GM21447 (cell line): ENCODE data around the gene ZNF57.
"Not testable (repeated sequence)": the region's sequence is repeated elsewhere in the genome, so short reads cannot be mapped to it uniquely, and the experiment has no call there.

Experiments used
- ATAC-seq: cut with Tn5 transposase; IDR thresholded peaks from one replicate; pipeline ENCODE4 v1.9.1; 2021; ENCODE audit not compliant: unreplicated experiment

Gene ZNF57

DNA sequence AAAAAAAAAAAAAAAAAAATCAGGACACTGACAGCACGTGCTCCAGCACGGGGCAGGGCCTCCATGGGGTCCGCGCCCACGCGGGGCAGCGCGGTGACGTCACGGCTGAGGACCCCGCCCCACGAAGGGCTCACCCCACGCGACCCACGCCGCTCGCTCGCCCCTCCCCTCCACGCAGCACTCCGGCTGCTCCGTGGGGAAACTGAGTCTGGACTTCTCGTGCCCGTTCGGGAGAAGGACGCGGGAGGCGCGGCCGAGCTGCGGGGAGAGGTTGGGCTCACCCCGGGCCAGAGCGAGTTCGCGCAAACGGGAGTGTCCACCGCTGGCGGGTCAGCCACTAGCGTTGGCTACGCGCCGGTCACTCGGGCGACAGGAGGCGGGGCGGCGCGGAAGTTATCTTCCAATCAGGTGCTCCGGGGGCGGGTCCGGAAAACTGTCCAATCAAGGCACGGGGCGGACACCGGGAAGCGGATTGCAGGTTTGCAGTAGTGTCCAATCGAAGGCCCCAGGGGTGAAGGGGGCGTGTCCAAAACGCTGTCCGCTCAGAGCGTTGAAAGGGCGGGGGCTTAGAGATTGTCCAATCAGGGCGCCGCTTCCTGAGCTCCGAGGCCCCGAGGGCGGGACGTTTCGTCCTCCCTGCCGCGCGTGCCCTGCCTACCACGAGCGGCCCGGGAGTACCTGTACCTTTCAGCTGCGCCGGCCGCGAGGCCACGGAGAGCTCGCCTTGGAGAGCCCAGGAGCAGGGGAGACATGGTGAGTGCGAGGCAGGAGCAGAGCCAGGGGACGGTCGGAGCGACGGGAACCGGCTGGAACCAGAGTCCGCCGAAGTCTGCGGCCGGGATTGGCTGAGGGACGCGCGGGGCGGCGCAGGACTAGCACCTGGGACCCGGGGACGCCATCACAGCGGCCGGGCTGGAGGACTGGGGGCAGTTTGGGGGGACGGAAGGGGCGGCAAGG, at the start of gene ZNF57:
Gene ZNF57 (plus strand): TSS at position 633 of the 957 bp plus-strand sequence. CDS start 118 bp downstream, at position 751.
- ATAC-seq = peak; percentile 94

DNA sequence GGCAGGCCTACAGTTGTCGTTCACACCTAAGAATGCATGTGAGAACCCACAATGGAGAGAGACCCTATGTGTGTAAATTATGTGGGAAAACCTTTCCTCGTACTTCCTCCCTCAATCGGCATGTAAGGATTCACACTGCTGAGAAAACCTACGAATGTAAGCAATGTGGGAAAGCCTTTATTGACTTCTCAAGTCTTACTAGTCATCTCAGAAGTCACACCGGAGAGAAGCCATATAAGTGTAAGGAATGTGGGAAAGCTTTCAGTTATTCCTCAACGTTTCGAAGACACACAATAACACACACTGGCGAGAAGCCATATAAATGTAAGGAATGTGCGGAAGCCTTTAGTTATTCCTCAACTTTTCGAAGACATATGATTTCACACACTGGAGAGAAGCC, 48.1 kb upstream of the ZNF57 start:
- ATAC-seq = no peak

DNA sequence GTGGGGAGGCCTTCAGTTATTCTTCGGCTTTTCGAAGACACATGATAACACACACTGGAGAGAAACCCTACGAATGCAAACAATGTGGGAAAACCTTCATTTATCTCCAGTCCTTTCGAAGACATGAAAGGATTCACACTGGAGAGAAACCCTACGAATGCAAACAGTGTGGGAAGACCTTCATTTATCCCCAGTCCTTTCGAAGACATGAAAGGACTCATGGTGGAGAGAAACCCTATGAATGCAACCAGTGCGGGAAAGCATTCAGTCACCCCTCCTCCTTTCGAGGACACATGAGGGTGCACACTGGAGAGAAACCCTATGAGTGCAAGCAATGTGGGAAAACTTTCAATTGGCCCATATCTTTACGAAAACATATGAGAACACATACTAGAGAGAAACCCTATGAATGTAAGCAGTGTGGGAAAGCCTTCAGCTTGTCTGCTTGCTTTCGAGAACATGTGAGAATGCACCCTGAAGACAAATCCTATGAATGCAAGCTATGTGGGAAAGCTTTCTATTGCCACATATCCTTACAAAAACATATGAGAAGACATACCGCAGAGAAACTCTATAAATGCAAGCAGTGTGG, 47.6 kb upstream of the ZNF57 start:
- no peak for ATAC-seq

DNA sequence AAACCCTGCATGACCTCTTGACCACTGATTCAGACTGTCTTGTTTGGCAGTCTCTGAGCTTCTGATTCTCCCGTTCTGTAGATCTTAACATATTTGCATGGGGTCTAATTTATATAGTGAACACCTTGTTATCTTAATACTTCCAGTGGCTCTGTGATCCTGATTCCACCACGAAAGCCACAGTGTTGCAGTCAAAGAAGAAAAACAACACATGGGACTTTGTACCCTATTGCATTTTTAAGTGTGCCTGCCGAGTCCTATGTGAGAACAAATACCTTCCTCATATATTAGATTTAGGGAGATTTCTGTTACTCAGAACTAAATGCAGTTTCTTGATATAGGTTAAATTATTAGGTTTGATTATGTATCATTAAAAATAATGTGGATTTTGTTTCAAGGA, 45.9 kb upstream of the ZNF57 start:
- ATAC-seq = no peak

DNA sequence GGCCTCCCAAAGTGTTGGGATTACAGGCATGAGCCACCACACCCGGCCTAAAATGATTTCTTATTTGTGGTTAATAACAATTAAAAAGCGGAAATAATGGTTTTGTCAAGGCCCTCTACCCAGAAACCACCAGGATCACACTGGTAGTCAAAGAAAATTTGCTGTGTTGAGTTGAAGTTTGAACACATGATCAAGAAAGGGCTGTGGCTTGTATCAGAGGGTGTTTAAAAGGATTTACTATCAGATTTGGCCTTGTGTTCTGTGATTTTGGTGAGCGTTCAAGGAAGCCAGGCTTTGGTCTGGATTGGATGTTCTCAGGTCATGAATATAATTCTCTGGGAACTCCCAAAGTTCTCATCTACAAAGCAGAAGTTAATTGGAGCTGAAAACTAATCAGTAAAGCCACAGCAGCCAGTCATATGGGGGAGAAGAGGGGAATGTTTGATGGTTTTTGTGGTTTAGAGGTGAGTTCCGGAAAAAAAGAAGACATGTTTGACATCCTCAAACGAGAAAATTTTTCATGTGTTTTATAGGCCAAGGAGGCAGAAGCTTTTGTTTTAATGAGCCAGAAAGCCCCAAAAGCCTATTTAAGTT, 44.2 kb upstream of the ZNF57 start:
- no peak for ATAC-seq

DNA sequence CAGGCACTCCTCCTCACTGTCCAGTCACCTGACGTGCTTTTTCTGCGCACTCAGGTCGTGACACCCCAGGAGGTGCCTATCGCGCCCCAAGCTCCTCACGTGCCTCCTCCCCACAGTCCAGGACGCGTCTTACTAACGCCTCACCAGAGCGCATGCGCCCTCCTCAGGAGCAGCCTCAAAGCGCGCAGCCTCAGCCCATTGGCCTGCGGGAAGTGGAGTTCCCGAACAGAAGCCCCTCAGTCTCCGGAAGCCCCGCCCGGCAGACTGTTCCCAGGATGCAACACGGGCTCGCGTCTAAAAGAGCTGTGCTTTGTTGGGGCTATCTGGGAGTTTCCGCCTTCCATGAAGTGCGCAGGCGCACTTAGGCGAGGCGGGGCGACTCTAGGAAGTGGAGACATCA, 41.9 kb upstream of the ZNF57 start:
- no peak for ATAC-seq

DNA sequence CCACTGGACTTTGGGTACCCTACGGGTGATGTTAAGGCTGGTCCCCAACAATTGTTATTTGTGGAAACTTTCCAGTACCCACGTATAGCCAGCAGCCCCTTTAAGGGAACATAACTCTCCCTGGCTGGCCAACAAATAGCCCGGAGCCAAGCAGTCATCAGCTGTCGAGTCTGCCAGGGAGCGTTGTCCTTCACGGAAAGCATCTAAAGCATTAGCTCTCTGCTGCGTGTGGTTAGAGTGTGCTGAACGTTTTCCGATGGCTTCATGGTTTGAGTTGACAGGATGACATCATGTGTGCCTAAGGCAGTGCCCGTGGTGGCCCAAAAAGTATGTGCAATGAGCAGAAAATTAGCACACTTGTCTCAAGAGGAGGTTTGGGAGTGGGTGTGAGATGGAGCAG, 36.9 kb upstream of the ZNF57 start:
- ATAC-seq = no peak

DNA sequence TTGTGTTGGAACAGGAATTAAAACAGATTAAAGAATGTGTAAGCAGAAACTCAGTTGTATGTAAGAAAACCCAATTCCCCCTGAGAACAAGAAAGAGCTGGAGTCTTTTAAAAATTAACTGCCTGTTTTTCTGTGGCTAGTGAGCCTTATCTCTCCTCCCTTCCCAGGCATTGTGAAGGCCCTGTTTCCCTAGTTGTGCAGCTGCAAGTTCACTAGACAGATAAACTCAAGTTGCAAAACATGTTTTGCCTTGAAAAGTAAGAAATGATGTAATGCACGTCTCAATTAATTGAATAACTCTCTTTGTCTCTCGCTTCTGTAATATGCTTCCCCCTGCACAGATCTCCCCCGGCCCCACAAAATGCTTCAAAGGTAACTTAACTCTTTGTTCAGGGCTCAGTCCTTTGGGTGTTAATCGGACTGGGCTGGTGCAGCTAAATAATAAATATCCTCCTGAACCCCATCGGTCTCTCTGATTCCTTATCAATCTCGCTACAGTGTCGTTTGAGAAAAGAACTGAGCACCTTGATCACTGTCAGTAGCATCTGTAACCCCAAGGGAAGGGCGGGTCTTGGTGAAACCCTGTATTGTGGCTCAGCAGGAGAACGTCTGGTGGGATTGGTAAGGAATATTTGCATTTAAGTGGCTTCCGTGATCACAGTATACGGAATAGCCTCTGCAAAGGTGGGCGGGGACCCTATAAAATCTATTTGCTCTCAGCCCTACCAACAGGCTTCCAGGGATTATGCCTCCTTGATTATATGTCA, 35.2 kb upstream of the ZNF57 start:
- no peak for ATAC-seq

DNA sequence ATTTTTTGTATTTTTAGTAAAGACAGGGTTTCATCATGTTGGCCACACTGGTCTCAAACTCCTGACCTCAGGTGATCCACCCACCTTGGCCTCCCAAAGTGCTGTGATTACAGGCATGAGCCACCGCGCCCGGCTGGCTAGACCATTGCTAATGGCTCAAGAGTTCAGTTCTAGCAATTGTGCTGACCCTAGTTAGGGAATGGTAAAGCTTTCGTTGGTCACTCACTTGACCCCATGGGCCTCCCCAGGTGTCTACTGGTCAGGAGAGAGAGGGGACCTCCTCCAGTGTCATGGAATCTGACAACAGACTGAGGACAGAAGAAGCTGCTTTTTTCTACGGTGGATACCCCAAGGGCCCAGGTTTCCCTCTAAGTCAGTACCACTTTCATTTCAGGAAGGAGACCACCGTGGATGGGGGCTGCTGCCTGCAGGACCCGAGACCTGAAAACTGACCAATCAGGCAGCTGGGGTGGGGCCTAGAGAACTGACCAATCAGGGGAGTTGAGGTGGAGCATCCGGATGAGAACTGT, 34.2 kb upstream of the ZNF57 start:
- ATAC-seq = no peak

DNA sequence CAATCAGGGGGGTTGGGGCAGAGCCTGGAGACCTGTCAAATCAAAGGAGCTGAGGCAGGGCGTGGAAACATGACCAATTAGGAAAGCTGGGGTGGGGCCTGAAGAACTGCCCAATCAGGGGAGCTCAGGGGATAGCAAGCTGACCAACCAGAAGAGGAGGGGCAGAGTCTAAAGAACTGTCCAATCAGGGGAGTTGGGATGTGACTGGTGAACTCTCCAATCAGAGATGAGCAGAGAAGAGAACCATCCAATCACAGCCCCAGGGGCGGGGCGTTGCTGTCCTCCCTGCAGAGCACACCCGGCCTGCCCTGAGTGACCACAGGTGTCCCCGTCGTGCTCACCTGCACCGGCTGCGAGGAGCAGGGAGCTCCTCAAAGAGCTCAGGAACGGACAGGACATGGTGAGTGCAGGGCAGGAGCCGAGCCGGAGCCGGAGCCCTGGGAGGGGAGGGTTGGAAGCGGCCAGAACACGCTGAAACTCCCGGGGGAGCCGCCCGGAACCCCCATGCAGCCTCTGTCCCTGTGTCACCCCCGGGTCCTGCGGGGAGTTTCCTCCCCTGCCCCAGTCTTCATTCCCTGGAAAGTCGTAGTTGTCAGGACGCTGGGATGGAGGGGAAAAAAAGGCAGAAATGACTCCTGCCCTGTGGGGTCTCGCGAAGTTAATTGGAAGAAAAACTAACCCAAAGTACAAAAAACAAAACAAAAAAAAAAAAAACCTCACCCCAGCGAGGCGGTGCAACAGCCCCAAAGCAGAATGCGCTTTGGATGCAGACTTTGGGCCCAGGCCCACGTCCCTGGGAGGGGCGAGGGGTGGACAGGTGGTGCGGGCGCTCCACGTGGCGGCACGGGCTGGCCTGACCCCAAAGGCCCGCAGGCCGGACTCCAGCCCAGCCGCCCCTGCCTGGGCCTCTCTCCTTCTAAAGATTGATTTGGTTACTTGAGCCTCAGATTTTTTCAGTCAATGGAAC, 33.4 kb upstream of the ZNF57 start, which contains the start of gene ZNF556:
Gene ZNF556 (plus strand): TSS at position 311 of the 967 bp plus-strand sequence. CDS start 87 bp downstream, at position 398.
- no peak for ATAC-seq

DNA sequence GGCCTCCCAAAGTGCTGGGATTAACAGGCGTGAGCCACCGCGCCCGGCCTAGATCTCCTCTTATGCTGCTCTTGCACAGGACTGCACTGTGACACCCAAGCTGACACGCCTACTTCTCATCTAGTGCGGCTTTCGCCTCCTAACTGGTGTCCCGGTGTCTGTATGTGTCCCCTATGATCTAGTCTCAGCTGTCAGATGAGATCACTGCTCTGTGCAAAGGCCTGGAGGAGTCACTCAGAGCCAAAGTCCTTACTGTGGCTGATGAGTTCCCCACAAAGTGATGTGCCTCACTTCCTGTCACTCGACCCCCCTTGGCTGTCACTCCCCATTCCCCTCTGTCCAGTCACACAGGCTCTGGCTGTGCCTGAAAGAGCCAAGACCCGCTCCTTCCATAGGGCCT, 31.1 kb upstream of the ZNF57 start:
- ATAC-seq = no peak

DNA sequence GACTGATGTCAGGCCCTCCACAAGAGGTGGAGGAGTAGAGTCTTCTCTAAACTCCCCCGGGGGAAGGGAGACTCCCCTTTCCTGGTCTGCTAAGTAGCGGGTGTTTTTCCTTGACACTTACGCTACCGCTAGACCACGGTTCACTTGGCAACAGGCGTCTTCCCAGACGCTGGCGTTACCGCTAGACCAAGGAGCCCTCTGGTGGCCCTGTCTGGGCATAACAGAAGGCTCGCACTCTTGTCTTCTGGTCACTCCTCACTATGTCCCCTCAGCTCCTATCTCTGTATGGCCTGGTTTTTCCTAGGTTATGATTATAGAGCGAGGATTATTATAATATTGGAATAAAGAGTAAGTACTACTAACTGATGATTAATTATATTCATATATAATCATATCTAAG, 28.6 kb upstream of the ZNF57 start:
- ATAC-seq = not testable (repeated sequence)

DNA sequence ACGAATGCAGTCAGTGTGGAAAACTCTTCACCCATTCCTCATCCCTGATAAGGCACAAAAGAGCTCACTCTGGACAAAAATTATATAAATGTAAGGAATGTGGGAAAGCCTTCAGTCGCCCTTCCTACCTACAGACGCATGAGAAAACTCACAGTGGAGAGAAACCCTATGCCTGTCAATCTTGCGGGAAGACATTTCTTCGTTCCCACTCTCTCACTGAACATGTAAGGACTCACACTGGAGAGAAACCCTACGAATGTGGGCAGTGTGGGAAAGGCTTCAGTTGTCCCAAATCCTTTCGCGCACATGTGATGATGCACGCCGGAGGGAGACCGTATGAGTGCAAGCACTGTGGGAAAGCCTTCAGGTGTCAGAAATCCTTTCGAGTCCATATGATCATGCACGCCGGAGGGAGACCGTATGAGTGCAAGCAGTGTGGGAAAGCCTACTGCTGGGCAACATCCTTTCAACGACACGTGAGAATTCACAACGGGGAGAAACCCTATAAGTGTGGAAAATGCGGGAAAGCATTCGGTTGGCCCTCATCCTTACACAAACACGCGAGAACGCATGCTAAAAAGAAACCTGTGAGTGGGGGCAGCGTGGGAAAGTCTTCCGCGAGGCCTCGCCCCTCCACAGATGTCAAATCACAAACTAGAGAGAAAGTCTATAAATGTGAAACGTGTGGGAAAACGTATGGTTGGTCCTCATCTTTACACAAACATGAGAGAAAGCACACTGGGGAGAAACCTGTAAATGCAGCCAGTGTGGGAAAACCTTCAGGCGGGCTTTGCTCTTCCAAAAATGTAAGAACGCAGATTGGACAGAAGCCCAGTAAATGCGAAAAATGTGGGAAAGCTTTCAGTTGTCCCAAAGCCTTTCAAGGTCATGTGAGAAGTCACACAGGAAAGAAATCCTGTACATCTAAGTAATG, 23.1 kb upstream of the ZNF57 start:
- no peak for ATAC-seq

DNA sequence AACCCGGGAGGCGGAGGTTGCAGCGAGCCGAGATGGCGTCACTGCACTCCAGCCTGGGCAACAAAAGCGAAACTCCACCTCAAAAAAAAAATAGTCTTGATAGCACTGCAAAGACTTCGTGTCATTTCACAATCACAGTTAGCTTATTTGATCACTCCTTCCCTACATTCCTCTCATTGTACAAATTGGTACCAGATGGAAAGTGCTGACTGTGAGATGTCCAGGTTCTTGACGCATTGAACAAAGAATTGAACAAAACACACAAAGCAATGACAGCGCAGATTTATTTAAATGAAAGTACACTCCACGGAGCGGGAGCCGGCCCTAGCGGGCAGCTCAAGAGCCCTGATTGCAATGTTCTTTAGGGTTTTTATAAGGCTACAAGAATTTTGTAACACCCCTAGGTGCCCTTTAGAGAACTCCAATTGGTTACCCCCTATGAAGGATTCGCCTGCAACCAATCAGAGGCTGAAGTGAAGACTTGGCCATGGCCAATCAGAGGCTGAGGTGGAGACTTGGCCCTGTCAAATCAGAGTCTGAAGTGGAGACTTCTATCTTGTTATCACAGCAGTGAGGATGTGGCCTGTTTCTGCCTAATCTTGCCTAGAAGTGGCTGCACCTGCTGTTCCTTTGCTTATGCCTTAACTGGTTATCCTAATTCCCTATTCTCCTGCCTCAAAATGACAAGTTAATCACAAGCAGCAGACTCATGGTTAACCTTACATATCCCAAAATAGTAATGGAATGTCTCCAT, 16.9 kb upstream of the ZNF57 start:
- no peak for ATAC-seq

DNA sequence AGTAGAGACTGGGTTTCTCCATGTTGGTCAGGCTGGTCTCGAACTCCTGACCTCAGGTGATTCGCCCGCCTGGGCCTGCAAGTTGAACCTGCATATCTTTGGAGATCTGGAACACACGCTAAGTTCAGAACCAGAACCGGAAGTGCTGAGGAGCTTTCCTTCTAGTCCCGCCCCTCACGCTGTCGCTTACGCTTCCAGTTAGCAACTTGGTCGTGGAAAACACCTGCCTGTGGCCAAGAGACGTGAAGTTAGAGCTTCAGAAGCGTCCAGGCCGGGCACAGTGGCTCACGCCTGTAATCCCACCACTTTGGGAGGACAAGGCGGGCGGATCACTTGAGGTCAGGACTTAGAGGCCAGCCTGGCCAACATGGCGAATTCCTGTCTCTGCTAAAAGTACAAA, 15.0 kb upstream of the ZNF57 start:
- no peak for ATAC-seq

DNA sequence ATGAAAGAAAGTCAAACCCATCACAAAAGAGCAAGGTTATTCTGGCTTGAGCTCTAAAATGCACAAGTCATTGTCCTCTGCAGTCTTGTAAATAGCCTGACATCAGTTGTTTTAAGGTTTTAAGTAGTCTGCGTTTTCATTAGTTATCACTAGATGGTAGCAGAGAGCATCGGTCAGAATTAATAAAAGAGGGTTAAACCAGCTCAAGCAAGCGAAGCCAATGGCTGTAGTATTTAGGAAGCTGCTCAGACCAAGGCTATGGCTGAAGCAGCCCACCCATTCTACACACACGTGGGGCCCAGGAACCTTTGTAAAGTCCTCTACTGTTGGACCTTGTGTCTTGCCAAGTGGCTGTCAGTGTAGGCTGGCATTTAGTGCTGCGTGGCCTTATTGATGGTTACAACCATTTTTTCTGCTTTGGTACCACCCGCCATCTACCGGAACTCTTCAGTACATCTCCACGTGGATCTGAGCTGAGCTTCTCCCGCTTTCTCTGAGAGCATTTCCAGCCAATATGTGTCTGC, 13.3 kb upstream of the ZNF57 start:
- ATAC-seq = no peak

DNA sequence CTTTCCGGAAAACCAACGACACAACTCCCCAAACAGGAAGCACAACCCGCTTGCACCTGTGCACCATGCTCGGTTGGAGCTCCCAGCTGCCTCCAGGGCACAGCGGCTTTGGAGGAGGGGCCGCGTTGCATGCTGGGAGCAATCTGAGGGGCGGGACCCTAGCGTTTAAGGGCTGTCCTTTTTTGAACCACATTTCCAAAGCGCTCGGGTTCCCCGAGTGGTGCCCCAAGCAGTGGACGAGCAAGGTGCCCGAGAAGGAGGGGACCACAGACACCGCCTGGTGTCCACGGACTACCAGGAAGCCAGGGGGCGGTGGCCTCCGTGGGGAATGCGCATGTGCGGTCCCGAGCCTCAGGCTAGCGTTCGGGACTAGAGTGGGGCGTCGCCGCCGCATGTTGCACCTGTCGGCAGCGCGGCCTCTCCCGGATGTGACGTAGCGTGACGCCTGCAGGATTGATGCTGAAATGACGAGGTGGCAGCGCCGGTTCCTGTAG, 11.9 kb upstream of the ZNF57 start:
- ATAC-seq = no peak
